ENCODE results near the gene PIGL.

The PIGL gene

DNA sequence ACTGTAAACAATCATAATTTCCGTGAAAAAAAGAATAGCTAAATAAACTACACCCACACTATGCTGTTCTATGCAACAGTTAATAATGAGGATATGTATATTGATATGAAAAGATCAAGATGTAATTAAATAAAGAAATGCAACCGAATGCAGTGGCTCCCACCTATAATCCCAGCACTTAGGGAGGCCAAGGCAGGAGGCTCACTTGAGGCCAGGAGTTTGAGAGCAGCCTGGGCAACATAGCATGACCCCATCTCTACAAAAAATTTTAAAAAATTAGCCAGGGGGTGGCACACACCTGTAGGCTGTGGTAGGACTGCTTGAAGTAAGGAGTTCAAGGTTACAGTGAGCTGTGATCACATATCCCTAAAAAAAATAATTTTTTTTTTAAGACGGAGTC lies 121.4 kb downstream of the PIGL start:
- H3K4me3 ChIP-seq (ENCODE audit: low read depth, low read length), result no peak overlapping the region

DNA sequence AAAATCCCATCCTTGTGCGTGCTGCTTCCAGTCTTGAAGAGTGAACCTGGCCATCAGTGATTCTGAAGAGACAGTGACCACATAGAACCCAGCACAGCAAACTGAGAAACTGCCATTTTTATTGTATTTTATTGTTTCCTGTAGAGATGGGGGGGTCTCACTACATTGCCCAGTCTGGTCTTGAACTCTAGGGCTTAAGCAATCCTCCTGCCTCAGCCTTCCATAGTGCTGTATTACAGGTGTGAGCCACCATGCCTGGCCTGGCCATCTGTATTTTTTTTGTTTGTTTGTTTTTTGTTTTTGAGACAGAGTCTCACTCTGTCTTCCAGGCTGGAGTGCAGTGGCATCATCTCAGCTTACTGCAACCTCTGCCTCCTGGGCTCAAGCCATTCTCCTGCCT lies 122.4 kb downstream of the PIGL start:
- H3K4me3 ChIP-seq (ENCODE audit: low read depth, low read length), result no peak overlapping the region
- TF ChIP-seq CTCF (IDR thresholded peaks at IDR 0.05; ENCODE audit: low read depth, low read length), result no peak

More for the DNA sequence above, 121.4 kb downstream of the PIGL start:
- TF ChIP-seq CTCF (IDR thresholded peaks at IDR 0.05; ENCODE audit: low read depth, low read length), result no peak

GRCh38 chr17:16339959-16340358 lies 122.9 kb downstream of the PIGL start:
- no peak for TF ChIP-seq CTCF (IDR thresholded peaks at IDR 0.05; ENCODE audit: low read depth, low read length)
- H3K4me3 ChIP-seq (ENCODE audit: low read depth, low read length), result no peak overlapping the region

- H3K4me3 ChIP-seq (ENCODE audit: low read depth, low read length), result no peak overlapping the region
- TF ChIP-seq CTCF (IDR thresholded peaks at IDR 0.05; ENCODE audit: low read depth, low read length), result no peak
Measured at GRCh38 chr17:16342979-16343378, 126.0 kb downstream of the PIGL start.

DNA sequence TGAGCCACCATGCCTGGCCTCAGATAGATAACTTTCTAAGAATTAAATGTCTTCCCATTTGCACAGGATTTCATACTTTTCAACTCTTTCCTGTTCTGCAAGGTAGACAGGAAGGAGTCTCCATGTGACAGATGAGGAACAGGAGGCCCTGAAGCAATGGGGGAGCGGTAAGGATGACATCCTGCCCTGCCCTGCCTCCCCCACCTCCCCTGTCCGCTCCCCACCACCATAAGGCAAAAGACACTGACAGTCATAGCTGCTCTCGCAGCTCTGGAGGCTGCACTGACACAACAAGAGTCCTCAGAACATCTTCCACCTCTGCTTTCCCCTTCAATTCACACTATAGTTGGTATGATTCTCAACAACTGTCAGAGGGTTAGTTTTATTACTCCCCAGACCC lies 126.6 kb downstream of the PIGL start:
- no peak for TF ChIP-seq CTCF (IDR thresholded peaks at IDR 0.05; ENCODE audit: low read depth, low read length)

DNA sequence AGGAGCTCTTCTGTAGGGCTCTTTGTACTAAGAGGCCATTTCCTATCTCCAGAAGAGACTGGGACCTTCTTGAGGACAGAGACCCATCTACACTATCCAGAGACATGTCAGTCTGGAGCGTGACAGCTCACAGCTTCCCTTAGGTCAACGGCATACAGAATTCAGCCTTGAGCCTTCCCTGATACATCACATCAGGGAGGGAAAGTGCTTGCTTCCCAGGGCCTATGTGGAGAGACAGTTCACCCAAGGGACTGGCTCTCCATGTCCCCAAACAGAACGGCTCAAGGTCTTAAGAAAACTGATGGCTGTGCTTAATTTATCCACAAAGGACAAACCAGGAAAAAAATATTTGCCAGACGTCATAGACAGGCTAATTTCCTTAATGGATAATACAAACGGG lies 128.6 kb downstream of the PIGL start:
- H3K4me3 ChIP-seq (ENCODE audit: low read depth, low read length), result no peak overlapping the region
- no peak for TF ChIP-seq CTCF (IDR thresholded peaks at IDR 0.05; ENCODE audit: low read depth, low read length)

More for the DNA sequence above, 126.6 kb downstream of the PIGL start:
- no peak overlapping the region for H3K4me3 ChIP-seq (ENCODE audit: low read depth, low read length)

GRCh38 chr17:16346721-16347271 lies 129.8 kb downstream of the PIGL start:
- TF ChIP-seq CTCF (IDR thresholded peaks at IDR 0.05; ENCODE audit: low read depth, low read length), result no peak
- no peak overlapping the region for H3K4me3 ChIP-seq (ENCODE audit: low read depth, low read length)

Data from WI38 (cell line).